ENCODE measurements around the gene UBASH3B.

- no peak for TF ChIP-seq ZBTB26 (CRISPR knock-in tag; IDR thresholded peaks at IDR 0.05; ENCODE audit: borderline replicate concordance)
- no peak for TF ChIP-seq RAD21 (CRISPR knock-in tag; IDR thresholded peaks at IDR 0.05)
Measured at GRCh38 chr11:122655527-122656072, at the start of gene UBASH3B.

Measured in HepG2 (cell line).